HG02763 (cell line): ENCODE measurements around the gene CCDC172.

Source experiments
- ATAC-seq: cut with Tn5 transposase; IDR thresholded peaks from one replicate; pipeline ENCODE4 v1.9.1; 2021; ENCODE audit warnings: mild to moderate bottlenecking, moderate library complexity; ENCODE audit not compliant: unreplicated experiment

The CCDC172 gene

GRCh38 chr10:116429288-116429977 is 105.2 kb downstream of the CCDC172 start:
- no peak for ATAC-seq
